Cerebellar nuclear complex (tissue), 1 donor: ENCODE results near the gene GOLGA5.
"Not testable (repeated sequence)": the region's sequence is repeated elsewhere in the genome, so short reads cannot be mapped to it uniquely, and the experiment has no call there.

ENCODE experiments used
- DNase-seq, 2 experiments: peaks; one replicate each; lab custom pipeline; 2025; lab: John Stamatoyannopoulos, UW

Gene GOLGA5

GRCh38 chr14:92780444-92781232, 13.5 kb upstream of the GOLGA5 start:
- DNase-seq: no peak

- no peak for DNase-seq
Measured at GRCh38 chr14:92781350-92781749, 12.8 kb upstream of the GOLGA5 start.

GRCh38 chr14:92783813-92784431, 10.2 kb upstream of the GOLGA5 start:
- DNase-seq: no peak

- no peak for DNase-seq
Measured at GRCh38 chr14:92785667-92786426, 8.3 kb upstream of the GOLGA5 start.

- no peak for DNase-seq
Measured at GRCh38 chr14:92786427-92786756, 7.7 kb upstream of the GOLGA5 start.

GRCh38 chr14:92787554-92787953, 6.6 kb upstream of the GOLGA5 start:
- no peak for DNase-seq

GRCh38 chr14:92789457-92790089, 4.5 kb upstream of the GOLGA5 start:
- DNase-seq: no peak

GRCh38 chr14:92792885-92793284, 1.2 kb upstream of the GOLGA5 start:
- no peak for DNase-seq

- no peak for DNase-seq
Measured at GRCh38 chr14:92794547-92794941, 439 bp downstream of the GOLGA5 start.

GRCh38 chr14:92794961-92795360, 856 bp downstream of the GOLGA5 start:
- DNase-seq: no peak

- no peak for DNase-seq
Measured at GRCh38 chr14:92797935-92798653, 4.0 kb downstream of the GOLGA5 start.

- DNase-seq: no peak
Measured at GRCh38 chr14:92798811-92799210, 4.7 kb downstream of the GOLGA5 start.

- no peak for DNase-seq
Measured at GRCh38 chr14:92800012-92800411, 5.9 kb downstream of the GOLGA5 start.

GRCh38 chr14:92800525-92800924, 6.4 kb downstream of the GOLGA5 start:
- DNase-seq: no peak

- DNase-seq: no peak
Measured at GRCh38 chr14:92801917-92802316, 7.8 kb downstream of the GOLGA5 start.

- DNase-seq: no peak
Measured at GRCh38 chr14:92802678-92803077, 8.6 kb downstream of the GOLGA5 start.

- DNase-seq: no peak
Measured at GRCh38 chr14:92813201-92813600, 19.1 kb downstream of the GOLGA5 start.

- no peak for DNase-seq
Measured at GRCh38 chr14:92819011-92819597, 25.0 kb downstream of the GOLGA5 start.

- not testable (repeated sequence) for DNase-seq
Measured at GRCh38 chr14:92819680-92820535, 25.8 kb downstream of the GOLGA5 start.

GRCh38 chr14:92820536-92820840, 26.4 kb downstream of the GOLGA5 start:
- not testable (repeated sequence) for DNase-seq

- DNase-seq: no peak
Measured at GRCh38 chr14:92830902-92831301, 36.8 kb downstream of the GOLGA5 start.
